Right cardiac atrium (tissue), 5 donors: ENCODE data around the gene MPDZ. TPM values are rescaled to one million over a fixed set of nuclear protein-coding genes. Genes with fewer than 3 reads are reported as not detected.

Experiments
- ATAC-seq, 2 donors: fragments of 200-7000 bp; cut with Tn5 transposase; one replicate each; pipeline versions ENCODE4 v1.8.0 to v1.9.1; 2020; ENCODE audit warnings: moderate library complexity in 2 of 2, mild to moderate bottlenecking in 1 of 2
- DNase-seq, 3 donors: peaks; one replicate each; pipeline ENCODE4 v3.0.0-alpha.2; 2020
- H3K27ac ChIP-seq: one replicate; pipeline ENCODE4 v1.5.1; 2013; ENCODE audit warnings: mild to moderate bottlenecking, low read length, control low read depth, moderate library complexity
- H3K27me3 ChIP-seq: one replicate; pipeline ENCODE4 v1.6.1; 2013; ENCODE audit not compliant: control insufficient read depth, insufficient read depth
- H3K4me1 ChIP-seq: one replicate; pipeline ENCODE4 v1.6.1; 2013; ENCODE audit warnings: low read length; ENCODE audit not compliant: control insufficient read depth, insufficient read depth
- H3K4me3 ChIP-seq: one replicate; pipeline ENCODE4 v1.5.1; 2013; ENCODE audit warnings: low read length, control low read depth
- H3K9me3 ChIP-seq: one replicate; pipeline ENCODE4 v1.6.1; 2013; ENCODE audit warnings: low read length; ENCODE audit not compliant: control insufficient read depth
- WGBS: extraction: QIAGEN DNeasy Blood & Tissue Kit; methylation state at CpG from one replicate; pipeline ENCODE4 v1.1.7; 2013; 5-methylcytosine and 5-hydroxymethylcytosine counted together
- intact Hi-C, 4 donors: fragments of 100-400 bp; cut with DNase I; formaldehyde crosslinking; loops; one replicate each; pipeline versions ENCODE4 v1.11.0 to v1.14.0; 2022 to 2023
- polyA plus RNA-seq: library from polyadenylated mRNA; stranded (reverse); fragments of 200-250 nt; gene quantifications from one replicate; pipeline ENCODE4 v1.2.3, GENCODE V29; 2013
- total RNA-seq, 4 donors: library from RNA; stranded (reverse); fragmentation: NEBNext Ultra II Directional; extraction: Animal tissue kit (Norgen Biotek cat#: 25700); gene quantifications; one replicate each; pipeline ENCODE4 v1.2.1, GENCODE V29; 2021
- donor health status: healthy with polysubstance abuse.
- donor health status: DM: no; HTN: yes; CAD: no.
- donor health status: DM: no; HTN: no; CAD: no.
- donor health status: DM: no; HTN: yes; CAD: no; lungs with severe emphysema.
- donor health status: DM: yes; HTN: yes; CAD: no.

Gene MPDZ
- total and polyA plus RNA-seq, 5 donors, result 29.1 to 84.3 (median 67.1) TPM

DNA sequence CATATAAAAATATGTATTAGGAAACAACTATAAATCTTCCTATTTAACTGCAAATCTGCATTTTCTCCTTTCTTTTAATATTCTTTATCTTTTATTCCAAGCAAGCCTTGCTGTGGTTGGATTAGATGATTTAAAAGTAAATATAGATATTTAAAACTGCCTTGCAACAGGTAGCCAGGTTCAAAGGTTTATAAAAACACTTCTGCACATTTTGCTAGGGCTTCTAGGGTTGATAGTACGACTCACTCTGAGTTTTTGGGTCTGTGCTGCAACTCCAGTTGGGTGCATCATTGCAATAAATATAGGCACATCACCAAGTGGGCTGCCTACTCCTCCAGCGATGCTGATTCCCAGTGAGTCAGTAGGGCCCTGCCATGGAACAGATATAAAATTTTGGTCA is 167.7 kb downstream of the MPDZ start:
- Histone ChIP-seq H3K27me3 (no peaks in the 10 kb centered on the region), H3K9me3 (no peaks in the 10 kb centered on the region), H3K4me3 (no peak overlapping the region), H3K4me1 (no peaks in the 10 kb centered on the region), H3K27ac (no peak overlapping the region)
- intact Hi-C loops, result no loop called here
- no peak for DNase-seq
- ATAC-seq, result no peak
- WGBS, result 90% methylated on average over 2 of the region's 2 CpGs

DNA sequence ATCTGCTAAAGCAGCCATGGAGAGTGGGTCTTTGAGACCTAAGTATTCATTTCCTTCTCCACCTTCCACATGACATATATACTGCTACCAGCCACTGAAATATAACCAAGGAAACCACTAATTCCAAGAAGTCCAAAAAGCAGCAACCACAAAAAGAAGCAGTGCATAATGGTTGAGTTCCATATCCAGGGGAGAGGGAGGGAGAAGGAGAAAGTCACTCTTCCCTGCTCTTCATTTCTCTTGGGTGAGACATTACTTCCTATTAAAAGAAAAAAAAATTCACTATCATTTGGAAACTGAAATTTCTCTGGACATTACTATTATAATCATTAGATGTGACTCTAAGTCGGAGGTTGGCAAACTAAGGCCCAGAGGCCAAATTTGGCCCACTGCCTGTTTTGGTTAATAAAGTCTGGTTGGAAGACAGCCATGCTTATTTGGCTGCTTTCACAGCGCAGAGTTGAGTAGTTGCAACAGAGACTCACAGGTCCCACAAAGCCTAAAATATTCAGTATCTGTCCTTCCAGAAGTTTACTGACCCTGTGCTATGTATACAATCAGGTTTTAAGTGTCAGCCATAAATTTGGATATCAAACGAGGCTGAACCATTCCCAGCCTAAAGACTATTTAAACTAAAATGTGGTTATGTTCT is 168.6 kb downstream of the MPDZ start:
- DNase-seq (peak; percentile 43 to 83 (median 76)), ATAC-seq (peak in 1 of 2 donors; percentile 83)
- Histone ChIP-seq H3K27ac (no peak overlapping the region), H3K4me3 (no peak overlapping the region), H3K4me1 (no peaks in the 10 kb centered on the region), H3K9me3 (no peaks in the 10 kb centered on the region), H3K27me3 (no peaks in the 10 kb centered on the region)
- 14% methylated on average over 3 of the region's 3 CpGs for WGBS
- intact Hi-C loops, result no loop called here

DNA sequence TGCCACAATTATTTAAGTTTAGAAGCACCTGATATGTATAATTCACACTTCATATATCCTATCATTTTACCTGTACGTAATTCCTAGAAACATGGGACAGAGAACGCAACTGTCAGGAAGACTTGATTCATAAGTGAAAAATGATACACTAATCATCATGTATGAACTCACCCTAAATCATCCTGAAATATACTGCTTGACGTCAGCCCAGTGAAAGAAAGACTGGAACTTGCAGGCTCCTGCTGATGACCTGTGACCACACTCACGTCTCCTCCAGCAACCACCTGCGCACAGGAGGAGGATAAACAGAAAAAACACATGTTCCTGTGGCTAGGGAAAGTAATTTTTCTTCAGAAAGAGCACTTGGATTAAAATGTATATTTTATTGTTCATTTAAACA is 169.7 kb downstream of the MPDZ start:
- WGBS, result 89% methylated on average over 5 of the region's 5 CpGs
- ATAC-seq (no peak), DNase-seq (no peak)
- Histone ChIP-seq H3K9me3 (no peaks in the 10 kb centered on the region), H3K27ac (no peak overlapping the region), H3K4me3 (no peak overlapping the region), H3K27me3 (no peaks in the 10 kb centered on the region), H3K4me1 (no peaks in the 10 kb centered on the region)
- intact Hi-C loops, result no loop called here

DNA sequence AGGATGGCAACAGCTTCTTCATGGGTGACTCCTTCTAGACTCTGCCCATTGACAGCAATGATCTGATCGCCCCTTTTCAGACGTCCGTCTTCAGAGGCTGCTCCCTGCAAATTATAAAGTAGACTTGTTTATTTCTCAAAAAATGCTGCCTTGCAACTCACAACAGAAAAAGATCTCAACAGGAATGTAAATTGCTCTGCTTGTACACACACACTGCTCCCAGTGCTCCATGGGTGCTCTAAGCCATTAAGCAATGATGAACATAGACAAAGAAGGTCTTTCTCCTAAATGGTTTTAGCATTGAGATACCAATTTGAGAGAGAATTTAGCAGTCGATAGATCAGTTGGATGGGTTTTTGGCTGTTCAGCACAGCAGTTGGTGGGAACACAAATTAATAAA is 172.5 kb downstream of the MPDZ start:
- Histone ChIP-seq H3K27ac (no peak overlapping the region), H3K27me3 (no peaks in the 10 kb centered on the region), H3K4me1 (no peaks in the 10 kb centered on the region), H3K4me3 (no peak overlapping the region), H3K9me3 (no peaks in the 10 kb centered on the region)
- intact Hi-C loops, result no loop called here
- DNase-seq (no peak), ATAC-seq (no peak)
- 92% methylated on average over 4 of the region's 4 CpGs for WGBS

DNA sequence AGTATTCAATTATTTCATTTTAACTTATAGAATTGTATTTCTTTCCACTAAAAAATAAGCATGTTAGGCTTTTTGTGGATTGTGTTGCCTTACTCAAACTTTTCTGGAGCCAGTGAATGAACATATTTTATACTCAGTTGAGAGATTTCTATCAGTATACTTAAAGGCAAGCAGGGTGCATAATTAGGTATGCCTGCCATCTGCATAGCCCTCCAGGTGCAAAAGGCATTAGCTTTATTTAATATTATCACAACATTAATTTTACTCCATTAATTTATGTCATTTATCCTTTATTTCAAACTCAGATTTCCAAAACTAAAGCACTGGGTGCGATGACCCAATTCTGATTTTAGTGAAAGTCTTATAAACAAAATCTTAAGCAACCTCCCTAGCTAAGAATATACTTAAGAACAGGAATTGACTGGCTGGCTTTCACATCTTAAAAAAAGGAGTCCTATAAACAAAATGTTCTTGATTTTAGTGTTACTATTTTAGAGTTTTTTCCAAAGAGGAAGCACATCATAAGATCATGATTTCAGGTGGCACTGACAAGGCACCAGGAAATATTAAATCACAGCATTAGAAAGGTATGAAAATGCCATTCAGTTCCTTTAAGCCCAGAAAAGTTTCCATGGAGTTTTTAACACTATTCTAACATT is 178.4 kb downstream of the MPDZ start:
- no peak for DNase-seq
- 91% methylated on average over 1 of the region's 1 CpG for WGBS
- no peak for ATAC-seq
- intact Hi-C loops, result no loop called here
- Histone ChIP-seq H3K4me3 (no peak overlapping the region), H3K9me3 (no peaks in the 10 kb centered on the region), H3K4me1 (no peaks in the 10 kb centered on the region), H3K27ac (no peak overlapping the region), H3K27me3 (no peaks in the 10 kb centered on the region)

DNA sequence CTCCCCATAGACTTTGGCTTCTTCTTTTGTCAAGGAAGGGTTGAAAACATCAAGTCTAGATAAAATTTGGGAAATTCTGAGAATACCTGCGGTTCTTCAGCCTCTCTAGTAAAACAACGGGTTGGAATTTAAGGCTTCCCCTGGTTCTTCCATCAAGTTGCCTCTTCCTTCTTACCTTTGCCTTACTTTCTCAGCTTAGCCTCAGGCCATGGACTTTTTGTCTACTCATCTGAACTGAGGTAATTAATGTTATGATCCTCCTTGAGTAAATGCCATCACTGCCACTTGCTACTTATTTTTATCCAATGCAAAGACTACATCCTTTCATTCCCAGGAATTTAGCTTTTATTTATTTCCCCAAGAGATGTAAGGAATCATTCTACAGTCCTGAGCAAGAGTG is 184.4 kb downstream of the MPDZ start:
- no peak overlapping the region for H3K27ac ChIP-seq
- WGBS, result 94% methylated on average over 2 of the region's 2 CpGs
- H3K4me1 ChIP-seq, result no peaks in the 10 kb centered on the region
- ATAC-seq (no peak), DNase-seq (no peak)
- intact Hi-C loops, result no loop called here
- H3K4me3 ChIP-seq, result no peak overlapping the region
- no peaks in the 10 kb centered on the region for H3K9me3 ChIP-seq
- no peaks in the 10 kb centered on the region for H3K27me3 ChIP-seq

DNA sequence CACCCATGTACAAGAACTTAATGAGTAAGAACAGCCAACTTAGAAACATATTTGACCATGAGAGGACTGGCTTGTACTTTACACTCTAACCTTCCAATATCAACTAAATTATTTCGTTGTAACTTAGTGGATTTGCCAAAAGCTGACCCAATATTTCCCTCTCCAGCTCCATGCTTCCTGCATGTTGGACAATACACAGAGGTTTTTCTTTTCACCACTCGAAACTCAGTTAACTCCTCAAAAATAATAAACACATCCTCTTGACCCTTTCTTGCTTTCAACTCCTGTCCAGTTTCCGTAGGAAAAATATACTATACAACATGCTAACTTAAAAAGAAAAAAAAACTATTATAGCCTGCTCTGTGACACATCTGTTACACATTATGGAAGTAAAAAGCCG is 188.9 kb downstream of the MPDZ start:
- no peak overlapping the region for H3K27ac ChIP-seq
- H3K9me3 ChIP-seq, result no peaks in the 10 kb centered on the region
- H3K27me3 ChIP-seq, result no peaks in the 10 kb centered on the region
- ATAC-seq (peak; percentile 47 to 55), DNase-seq (no peak)
- 37% methylated on average over 4 of the region's 4 CpGs for WGBS
- intact Hi-C loops, result loop anchor here in 2 of 4 donors (5.0 kb wide), 1 partner anchor 368 kb away; no protein-coding TSS in a partner anchor
- no peaks in the 10 kb centered on the region for H3K4me1 ChIP-seq
- H3K4me3 ChIP-seq, result peak overlapping the region; percentile 8

DNA sequence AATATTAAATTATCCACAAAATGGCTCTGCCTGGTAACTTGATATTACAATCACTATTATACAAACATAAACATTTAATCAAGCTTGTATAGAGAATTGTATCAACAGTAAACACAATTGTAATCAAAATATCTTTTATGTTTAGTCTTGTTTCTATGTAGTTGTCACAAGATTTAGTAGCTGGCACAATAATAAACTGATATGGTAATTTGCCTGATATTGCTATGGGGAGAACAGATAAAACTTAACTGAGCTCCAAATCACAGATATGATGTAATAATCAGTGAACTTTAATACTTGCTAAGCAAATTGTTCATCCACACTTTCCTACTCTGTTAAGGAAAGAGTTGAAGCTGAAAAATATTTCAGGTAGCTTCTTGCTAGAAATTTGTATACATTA is 189.8 kb downstream of the MPDZ start:
- ATAC-seq, result no peak
- DNase-seq, result no peak
- H3K4me3 ChIP-seq, result no peak overlapping the region

DNA sequence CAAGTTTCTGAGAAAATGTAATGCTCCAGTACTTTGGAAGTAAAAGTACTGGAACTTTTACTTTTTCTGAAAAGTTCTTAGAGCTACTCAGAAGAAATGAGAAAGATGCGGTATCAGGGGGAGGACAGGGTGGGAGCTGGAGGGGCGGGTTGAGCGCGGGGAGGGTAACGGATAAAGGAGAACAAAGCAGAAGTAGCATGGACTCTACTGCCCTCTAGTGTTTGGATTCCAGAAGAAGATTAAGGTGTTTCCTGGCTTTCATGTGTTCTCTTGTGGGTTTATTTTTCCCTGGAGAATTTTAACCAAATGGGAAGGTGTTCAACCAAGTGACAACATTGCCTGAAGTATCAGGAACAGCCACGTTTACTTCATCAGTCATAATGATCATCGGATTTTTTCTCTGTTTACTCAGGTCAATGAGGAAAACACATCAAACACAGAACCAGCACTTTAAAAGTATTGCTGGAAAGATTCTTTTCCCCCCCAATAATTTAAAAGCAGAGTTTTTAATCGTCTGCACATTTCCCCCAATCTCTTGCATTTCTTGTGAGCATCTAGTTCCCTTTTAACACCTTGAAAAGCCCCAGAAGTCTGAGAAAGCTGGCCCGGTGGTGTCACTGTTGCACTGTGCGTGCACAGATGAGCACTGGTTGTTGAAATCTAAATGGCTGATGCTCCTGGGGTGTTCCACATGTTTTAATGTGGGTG is 190.6 kb downstream of the MPDZ start:
- peak; percentile 60 to 77 for ATAC-seq
- no peak overlapping the region for H3K27ac ChIP-seq
- 16% methylated on average over 10 of the region's 10 CpGs for WGBS
- no peaks in the 10 kb centered on the region for H3K27me3 ChIP-seq
- H3K4me3 ChIP-seq, result no peak overlapping the region
- H3K4me1 ChIP-seq, result no peaks in the 10 kb centered on the region
- intact Hi-C loops, result loop anchor here in 1 of 4 donors (10.0 kb wide), 1 partner anchor 364 kb away; no protein-coding TSS in a partner anchor
- DNase-seq, result peak in 2 of 3 donors; percentile 19 to 58
- no peaks in the 10 kb centered on the region for H3K9me3 ChIP-seq

More for the DNA sequence above, 189.8 kb downstream of the MPDZ start:
- intact Hi-C loops, result loop anchor here in 3 of 4 donors (5.0 to 10.0 kb wide), 2 partner anchors 365 to 367 kb away; no protein-coding TSS in a partner anchor
- Histone ChIP-seq H3K4me1 (no peaks in the 10 kb centered on the region), H3K27ac (no peak overlapping the region), H3K9me3 (no peaks in the 10 kb centered on the region), H3K27me3 (no peaks in the 10 kb centered on the region)

DNA sequence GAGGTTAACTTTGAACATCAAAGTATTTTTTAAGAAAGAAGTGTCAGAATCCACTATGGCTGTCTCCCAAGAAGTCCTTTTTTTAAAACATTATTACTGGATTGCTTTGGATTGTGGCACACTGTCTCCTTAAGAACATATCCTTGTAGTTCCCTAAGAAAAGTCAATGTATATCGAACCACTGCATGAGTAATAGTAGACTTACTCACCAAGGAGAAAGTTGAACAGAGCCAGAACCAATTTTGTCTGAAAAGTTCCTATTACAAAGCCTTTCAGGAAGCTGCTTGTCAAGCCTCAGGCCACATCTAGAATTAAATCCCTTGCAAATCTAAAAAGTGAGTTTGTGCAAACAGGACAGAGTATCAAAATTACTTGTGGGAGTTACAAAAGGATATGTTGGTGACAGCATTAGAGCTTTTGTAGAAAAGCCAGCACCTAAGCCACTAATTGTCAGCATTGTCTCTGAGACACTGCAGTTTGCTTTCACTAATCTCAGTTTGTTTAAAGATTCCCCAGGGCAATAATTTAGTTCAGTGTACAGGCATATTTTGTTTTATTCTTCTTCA is 195.4 kb downstream of the MPDZ start:
- no peaks in the 10 kb centered on the region for H3K27me3 ChIP-seq
- 48% methylated on average over 1 of the region's 1 CpG for whole genome bisulfite sequencing
- ATAC-seq (no peak), DNase-seq (no peak)
- intact Hi-C loops, result loop anchor here in 1 of 4 donors (10.0 kb wide), 1 partner anchor 359 kb away; no protein-coding TSS in a partner anchor
- H3K9me3 ChIP-seq, result no peaks in the 10 kb centered on the region
- no peaks in the 10 kb centered on the region for H3K4me1 ChIP-seq
- no peak overlapping the region for H3K4me3 ChIP-seq
- H3K27ac ChIP-seq, result no peak overlapping the region

DNA sequence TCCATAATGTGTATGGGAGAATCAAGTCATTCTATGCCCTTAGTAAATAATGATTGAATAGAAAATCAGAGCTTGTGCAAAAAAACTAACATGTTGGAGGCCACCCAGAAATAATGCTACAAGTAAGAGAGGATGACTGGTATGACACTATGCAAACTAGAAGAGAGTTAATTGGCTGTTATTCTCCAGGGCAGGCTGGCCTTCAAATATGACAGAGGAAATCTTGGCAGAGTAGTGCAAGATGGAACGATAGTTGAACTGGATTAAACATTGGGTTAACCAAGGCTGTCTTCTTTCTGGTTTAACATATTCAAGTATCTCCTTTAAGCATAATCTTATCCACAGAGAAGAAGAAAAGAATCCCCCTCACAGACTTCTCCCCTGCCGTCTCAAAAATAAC is 196.1 kb downstream of the MPDZ start:
- WGBS, result 65% methylated on average over 2 of the region's 2 CpGs
- DNase-seq, result no peak
- Histone ChIP-seq H3K9me3 (no peaks in the 10 kb centered on the region), H3K27me3 (no peaks in the 10 kb centered on the region), H3K4me3 (no peak overlapping the region), H3K4me1 (no peaks in the 10 kb centered on the region), H3K27ac (no peak overlapping the region)
- intact Hi-C loops, result loop anchor here in 1 of 4 donors (10.0 kb wide), 1 partner anchor 359 kb away; no protein-coding TSS in a partner anchor
- ATAC-seq, result no peak
